Measurements from ENCODE around the gene EPC1. TPM values are rescaled to one million over a fixed set of nuclear protein-coding genes. Genes with fewer than 3 reads are reported as not detected.

The EPC1 gene
- total RNA-seq, 1 donor from 2014 or later: 40.3 TPM

- no peaks in the 10 kb centered on the region for H3K9me3 ChIP-seq
- ATAC-seq: no peak
- H3K27me3 ChIP-seq (ENCODE audit: low read depth): no peaks in the 10 kb centered on the region
- H3K4me1 ChIP-seq: peaks cover 71% of the 10 kb centered on the region
- TF ChIP-seq CTCF (IDR thresholded peaks at IDR 0.05): no peak
- intact Hi-C loops (cut with DNase I): no loop called here
- no peak for DNase-seq
- peak overlapping the region; percentile 8 for H3K27ac ChIP-seq
- H3K36me3 ChIP-seq: peaks cover 11% of the 10 kb centered on the region
- no peak overlapping the region for H3K4me3 ChIP-seq
Measured at GRCh38 chr10:32348297-32349198, 1.6 kb upstream of the EPC1 start.

GRCh38 chr10:32347363-32348022 lies 535 bp upstream of the EPC1 start:
- H3K4me3 ChIP-seq: peak overlapping the region; percentile 90
- TF ChIP-seq CTCF (IDR thresholded peaks at IDR 0.05): no peak
- H3K9me3 ChIP-seq: no peaks in the 10 kb centered on the region
- peaks cover 72% of the 10 kb centered on the region for H3K4me1 ChIP-seq
- H3K36me3 ChIP-seq: peaks cover 12% of the 10 kb centered on the region
- H3K27ac ChIP-seq: peak overlapping the region; percentile 100
- intact Hi-C loops (cut with DNase I): no loop called here
- no peaks in the 10 kb centered on the region for H3K27me3 ChIP-seq (ENCODE audit: low read depth)
- ATAC-seq (peak; percentile 0 to 18), DNase-seq (no peak)

GRCh38 chr10:32346134-32346550 lies 816 bp downstream of the EPC1 start:
- Histone ChIP-seq H3K4me3 (peak overlapping the region; percentile 90), H3K36me3 (peaks cover 12% of the 10 kb centered on the region), H3K27me3 (ENCODE audit: low read depth) (no peaks in the 10 kb centered on the region), H3K9me3 (no peaks in the 10 kb centered on the region), H3K4me1 (peaks cover 76% of the 10 kb centered on the region), H3K27ac (peak overlapping the region; percentile 100)
- DNase-seq: peak; percentile 98
- peak; percentile 98 to 99 for ATAC-seq
- TF ChIP-seq CTCF (IDR thresholded peaks at IDR 0.05): peak; percentile 99
- intact Hi-C loops (cut with DNase I): no loop called here

GRCh38 chr10:32341596-32341995 lies 5.4 kb downstream of the EPC1 start:
- Histone ChIP-seq H3K27ac (no peak overlapping the region), H3K9me3 (no peaks in the 10 kb centered on the region), H3K4me3 (no peak overlapping the region), H3K4me1 (peaks cover 86% of the 10 kb centered on the region), H3K36me3 (peaks cover 12% of the 10 kb centered on the region), H3K27me3 (ENCODE audit: low read depth) (no peaks in the 10 kb centered on the region)
- intact Hi-C loops (cut with DNase I): no loop called here
- ATAC-seq (no peak), DNase-seq (no peak)
- no peak for TF ChIP-seq CTCF (IDR thresholded peaks at IDR 0.05)

GRCh38 chr10:32340596-32341180 lies 6.3 kb downstream of the EPC1 start:
- intact Hi-C loops (cut with DNase I): no loop called here
- no peak for TF ChIP-seq CTCF (IDR thresholded peaks at IDR 0.05)
- no peak for ATAC-seq
- Histone ChIP-seq H3K4me3 (no peak overlapping the region), H3K27ac (no peak overlapping the region), H3K4me1 (peaks cover 91% of the 10 kb centered on the region), H3K36me3 (peaks cover 12% of the 10 kb centered on the region), H3K9me3 (no peaks in the 10 kb centered on the region), H3K27me3 (ENCODE audit: low read depth) (no peaks in the 10 kb centered on the region)
- DNase-seq: no peak
